B cell (primary cell): ENCODE data around the gene CNTNAP4. TPM values are rescaled to one million over a fixed set of nuclear protein-coding genes. Genes with fewer than 3 reads are reported as not detected.

Experiments used
- ATAC-seq: fragments of 200-7000 bp; cut with Tn5 transposase; one replicate; pipeline ENCODE4 v1.10.0; 2021; ENCODE audit warnings: low read depth, mild to moderate bottlenecking, moderate number of reproducible peaks, moderate library complexity
- CTCF ChIA-PET: fragments of 350-600 bp; sonication (Branson Sonifier 250); formaldehyde crosslinking; loops from one replicate; lab custom pipeline; 2021; ENCODE audit warnings: antibody characterized with exemption, inconsistent platforms; lab: Charles Lee
- POLR2A ChIA-PET: fragments of 350-600 bp; sonication (Branson Sonifier 250); formaldehyde crosslinking; loops from one replicate; lab custom pipeline; 2021; ENCODE audit warnings: antibody characterized with exemption; lab: Charles Lee
- DNase-seq: peaks from one replicate; pipeline ENCODE4 v3.0.0; 2013
- H2AFZ ChIP-seq: 2 replicates; pipeline ENCODE4 v1.6.1; 2012; ENCODE audit warnings: mild to moderate bottlenecking, low read depth, low read length; ENCODE audit not compliant: insufficient read depth, poor library complexity, severe bottlenecking
- H3K27ac ChIP-seq, 2 donors: 1 replicate in 1 of 2; 2 replicates in 1 of 2; pipeline ENCODE4 v1.5.1; 2012 to 2013; ENCODE audit warnings: low read length in 2 of 2, mild to moderate bottlenecking in 2 of 2, moderate library complexity in 1 of 2
- H3K27me3 ChIP-seq, 4 experiments: fragments of 200-600 bp in 1 of 4; sonication (generic) in 1 of 4; replicated peaks in 1 of 4; 1 replicate in 2 of 4; 2 replicates in 2 of 4; pipeline versions ENCODE4 v1.6.1 to v1.7.0; 2013 to 2016; ENCODE audit warnings: low read length in 3 of 4, mild to moderate bottlenecking in 2 of 4, mixed read lengths in 1 of 4, moderate library complexity in 1 of 4; ENCODE audit not compliant: insufficient read depth in 4 of 4, control insufficient read depth in 3 of 4; ENCODE audit errors: control extremely low read depth in 1 of 4
- H3K36me3 ChIP-seq, 2 experiments: replicated peaks in 1 of 2; 1 replicate in 1 of 2; 2 replicates in 1 of 2; pipeline versions ENCODE4 v1.6.1 to v1.7.1; 2013; ENCODE audit warnings: low read length in 1 of 2; ENCODE audit not compliant: insufficient read depth in 2 of 2, control insufficient read depth in 1 of 2; ENCODE audit errors: control extremely low read depth in 1 of 2, extremely low read depth in 1 of 2
- H3K4me1 ChIP-seq, 2 donors: fragments of 200-600 bp in 1 of 2; sonication (generic) in 1 of 2; 1 replicate in 1 of 2; 2 replicates in 1 of 2; pipeline versions ENCODE4 v1.5.1 to v1.6.1; 2013 to 2017; ENCODE audit warnings: low read length in 2 of 2; ENCODE audit not compliant: control insufficient read depth in 2 of 2, insufficient read depth in 2 of 2
- H3K4me2 ChIP-seq: replicated peaks from 2 replicates; pipeline ENCODE3; 2012; ENCODE audit warnings: mild to moderate bottlenecking, low read depth, low read length; ENCODE audit not compliant: poor library complexity, severe bottlenecking
- H3K4me3 ChIP-seq, 5 experiments: fragments of 200-600 bp in 1 of 5; sonication (generic) in 1 of 5; 1 replicate in 3 of 5; 2 replicates in 2 of 5; pipeline versions ENCODE4 v1.5.1 to v1.7.0; 2011 to 2016; ENCODE audit warnings: low read length in 4 of 5, mild to moderate bottlenecking in 4 of 5, low read depth in 2 of 5, control low read depth in 1 of 5, moderate library complexity in 1 of 5; ENCODE audit not compliant: insufficient read depth in 1 of 5; ENCODE audit errors: control extremely low read depth in 1 of 5, extremely low read depth in 1 of 5
- H3K79me2 ChIP-seq: fragments of 200-600 bp; sonication (generic); one replicate; pipeline ENCODE4 v1.6.0; 2016; ENCODE audit warnings: low read length; ENCODE audit not compliant: control insufficient read depth, insufficient read depth
- H3K9ac ChIP-seq: fragments of 200-600 bp; sonication (generic); 2 replicates; pipeline ENCODE4 v1.6.1; 2017; ENCODE audit warnings: mild to moderate bottlenecking, low read length, moderate library complexity
- H3K9me3 ChIP-seq, 3 donors: one replicate each; pipeline versions ENCODE4 v1.6.1 to v1.7.1; 2013; ENCODE audit warnings: low read length in 2 of 3; ENCODE audit not compliant: control insufficient read depth in 2 of 3, insufficient read depth in 1 of 3; ENCODE audit errors: control extremely low read depth in 1 of 3
- H4K20me1 ChIP-seq: 2 replicates; pipeline ENCODE4 v1.6.0; 2012; ENCODE audit warnings: mild to moderate bottlenecking, low read length; ENCODE audit not compliant: insufficient read depth, control insufficient read depth, poor library complexity, severe bottlenecking
- H3K27ac Mint-ChIP-seq: one replicate; pipeline ENCODE4 v1.8.0; 2021; ENCODE audit warnings: mixed read lengths
- H3K27me3 Mint-ChIP-seq: one replicate; pipeline ENCODE4 v1.8.0; 2021; ENCODE audit warnings: mixed read lengths
- H3K4me1 Mint-ChIP-seq: one replicate; pipeline ENCODE4 v1.8.0; 2021; ENCODE audit warnings: mixed read lengths
- H3K4me3 Mint-ChIP-seq: one replicate; pipeline ENCODE4 v1.8.0; 2021; ENCODE audit warnings: mixed read lengths
- H3K9me3 Mint-ChIP-seq: one replicate; pipeline ENCODE4 v1.8.0; 2022; ENCODE audit warnings: mixed read lengths; ENCODE audit not compliant: insufficient read depth
- CTCF ChIP-seq: fragments of 200-600 bp; IDR thresholded peaks from one replicate; pipeline ENCODE4 v1.8.0; 2022; ENCODE audit warnings: antibody characterized with exemption, mild to moderate bottlenecking
- EZH2 ChIP-seq: IDR thresholded peaks from 2 replicates; pipeline ENCODE4 v1.6.1; 2012; ENCODE audit warnings: borderline replicate concordance, low read depth, mild to moderate bottlenecking, moderate library complexity, low read length; ENCODE audit not compliant: insufficient read depth, poor library complexity, severe bottlenecking
- WGBS: methylation state at CpG from one replicate; pipeline ENCODE4 v1.1.5; 2013; ENCODE audit warnings: missing lambda C conversion rate; ENCODE audit not compliant: insufficient coverage; 5-methylcytosine and 5-hydroxymethylcytosine counted together
- intact Hi-C: fragments of 100-400 bp; cut with micrococcal nuclease; formaldehyde crosslinking; loops from one replicate; pipeline ENCODE4 v1.10.0; 2022
- polyA plus RNA-seq: library from polyadenylated mRNA; depleted of rRNA; stranded (reverse); fragments of >200 nt; gene quantifications from 2 replicates; pipeline ENCODE4 v1.2.3, GENCODE V29; 2012
- total RNA-seq, 2 donors: library from RNA; stranded (reverse); fragments of 120-200 nt in 1 of 2; gene quantifications; 1 replicate in 1 of 2; 2 replicates in 1 of 2; pipeline versions ENCODE4 v1.2.3 to v1.2.4, GENCODE V29; 2013 to 2022

CNTNAP4 gene
- total and polyA plus RNA-seq, 2 donors (not counting 1 experiment from before 2014, with no cell fraction given): 0.06 TPM; not detected in 1

GRCh38 chr16:76360404-76360803, 83.2 kb downstream of the CNTNAP4 start:
- TF ChIP-seq CTCF (no peak), EZH2 (no peak)
- Mint-ChIP-seq H3K4me3 (no peak overlapping the region), H3K27ac (no peak overlapping the region), H3K9me3 (peaks cover 2% of the 10 kb centered on the region), H3K27me3 (no peaks in the 10 kb centered on the region), H3K4me1 (no peaks in the 10 kb centered on the region)
- Histone ChIP-seq H3K79me2 (no peaks in the 10 kb centered on the region), H4K20me1 (no peaks in the 10 kb centered on the region), H3K27me3 (no peaks in the 10 kb centered on the region), H2AFZ (no peak overlapping the region), H3K4me3 (no peak overlapping the region), H3K27ac (no peak overlapping the region), H3K36me3 (no peaks in the 10 kb centered on the region), H3K4me1 (no peaks in the 10 kb centered on the region), H3K4me2 (no peak overlapping the region), H3K9ac (no peak overlapping the region), H3K9me3 (no peaks in the 10 kb centered on the region)
- POLR2A ChIA-PET: no interaction called here
- CTCF ChIA-PET: no interaction called here
- intact Hi-C loops: no loop called here
- 100% methylated on average over 1 of the region's 1 CpG for WGBS
- ATAC-seq (no peak), DNase-seq (no peak)

GRCh38 chr16:76370344-76370743, 93.1 kb downstream of the CNTNAP4 start:
- H3K79me2 ChIP-seq: no peaks in the 10 kb centered on the region
- no peak overlapping the region for H3K27ac Mint-ChIP-seq
- ChIA-PET CTCF (no interaction called here), POLR2A (no interaction called here)
- no peak overlapping the region for H2AFZ ChIP-seq
- no peak for TF ChIP-seq EZH2
- TF ChIP-seq CTCF: no peak
- no peaks in the 10 kb centered on the region for H3K27me3 ChIP-seq
- intact Hi-C loops: no loop called here
- no peaks in the 10 kb centered on the region for H3K27me3 Mint-ChIP-seq
- H3K27ac ChIP-seq: no peak overlapping the region
- 11% methylated on average over 3 of the region's 4 CpGs for WGBS
- ATAC-seq (no peak), DNase-seq (no peak)
- H3K4me1 ChIP-seq: no peaks in the 10 kb centered on the region
- no peaks in the 10 kb centered on the region for H3K9me3 Mint-ChIP-seq
- H4K20me1 ChIP-seq: no peaks in the 10 kb centered on the region
- no peak overlapping the region for H3K4me3 Mint-ChIP-seq
- H3K9me3 ChIP-seq: no peaks in the 10 kb centered on the region
- H3K36me3 ChIP-seq: no peaks in the 10 kb centered on the region
- no peak overlapping the region for H3K4me3 ChIP-seq
- H3K4me2 ChIP-seq: no peak overlapping the region
- H3K4me1 Mint-ChIP-seq: no peaks in the 10 kb centered on the region
- H3K9ac ChIP-seq: no peak overlapping the region
